Measurements from ENCODE around the gene MT1E.
"Not testable (repeated sequence)": the region's sequence is repeated elsewhere in the genome, so short reads cannot be mapped to it uniquely, and the experiment has no call there.

Gene MT1E

GRCh38 chr16:56647641-56648431 lies 22.3 kb downstream of the MT1E start:
- no peak for DNase-seq

- DNase-seq = no peak
Observed at GRCh38 chr16:56649271-56649670, 23.7 kb downstream of the MT1E start.

- DNase-seq = no peak
Observed at GRCh38 chr16:56649820-56650219, 24.2 kb downstream of the MT1E start.

DNA sequence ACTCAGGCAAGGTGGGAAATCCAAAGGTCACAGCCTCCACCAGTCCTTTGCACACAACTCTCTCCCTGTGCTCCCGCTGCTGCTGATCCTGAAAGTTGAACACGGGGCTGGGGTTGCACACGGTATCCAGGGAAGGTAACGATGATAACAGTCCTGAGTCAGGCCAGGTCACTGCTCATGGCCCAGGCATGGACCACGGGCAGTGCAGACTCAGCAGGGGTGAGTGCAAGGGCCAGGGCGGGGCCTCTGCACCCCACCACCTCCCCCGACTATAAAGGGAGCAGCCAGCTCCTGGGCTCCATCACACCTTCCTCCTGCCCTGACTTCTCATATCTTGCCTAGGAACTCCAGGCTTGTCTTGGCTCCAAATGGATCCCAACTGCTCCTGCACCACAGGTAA lies 26.0 kb downstream of the MT1E start, which contains the start of gene MT1B:
Gene MT1B, plus strand, starts transcription at position 301 of the 400 bp plus-strand sequence. Its CDS starts 68 bp downstream, at position 369.
- DNase-seq = no peak

DNA sequence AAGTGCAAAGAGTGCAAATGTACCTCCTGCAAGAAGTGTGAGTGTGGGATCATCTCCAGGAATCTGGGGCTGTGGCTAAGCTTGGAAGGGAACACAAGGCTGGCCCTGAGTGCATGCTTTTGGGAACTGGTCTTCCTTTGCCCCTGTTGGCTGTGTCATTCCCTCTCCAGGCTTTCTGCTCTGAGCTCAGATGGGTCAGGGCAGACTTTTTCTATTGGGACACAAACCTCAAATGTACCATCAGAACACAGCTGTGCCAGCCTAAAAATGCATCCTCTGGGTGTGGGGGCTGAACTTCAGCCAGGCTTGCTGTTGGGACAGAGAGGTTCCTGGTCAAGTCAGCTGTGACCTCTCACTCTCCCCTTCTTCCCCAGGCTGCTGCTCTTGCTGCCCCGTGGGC lies 27.0 kb downstream of the MT1E start:
- no peak for DNase-seq

DNA sequence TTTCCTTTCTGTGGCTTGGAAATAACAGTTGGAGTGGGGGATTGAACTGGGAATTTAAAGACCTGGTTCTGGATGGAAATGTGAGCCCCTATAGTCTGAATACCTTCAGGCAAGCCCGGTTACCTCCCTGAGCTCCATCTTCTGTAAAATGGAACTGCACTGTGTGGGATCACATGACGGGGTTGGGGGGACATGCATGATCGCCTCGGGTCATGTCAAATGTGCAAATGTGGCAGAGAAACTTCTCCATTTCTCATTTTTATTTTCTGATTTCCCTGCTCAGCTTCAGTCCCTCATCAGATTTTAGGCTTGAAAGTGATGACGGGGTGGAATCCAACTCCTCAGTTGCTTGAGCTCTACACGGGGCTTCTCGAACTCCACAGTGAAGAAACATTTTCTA lies 27.6 kb downstream of the MT1E start:
- no peak for DNase-seq

DNA sequence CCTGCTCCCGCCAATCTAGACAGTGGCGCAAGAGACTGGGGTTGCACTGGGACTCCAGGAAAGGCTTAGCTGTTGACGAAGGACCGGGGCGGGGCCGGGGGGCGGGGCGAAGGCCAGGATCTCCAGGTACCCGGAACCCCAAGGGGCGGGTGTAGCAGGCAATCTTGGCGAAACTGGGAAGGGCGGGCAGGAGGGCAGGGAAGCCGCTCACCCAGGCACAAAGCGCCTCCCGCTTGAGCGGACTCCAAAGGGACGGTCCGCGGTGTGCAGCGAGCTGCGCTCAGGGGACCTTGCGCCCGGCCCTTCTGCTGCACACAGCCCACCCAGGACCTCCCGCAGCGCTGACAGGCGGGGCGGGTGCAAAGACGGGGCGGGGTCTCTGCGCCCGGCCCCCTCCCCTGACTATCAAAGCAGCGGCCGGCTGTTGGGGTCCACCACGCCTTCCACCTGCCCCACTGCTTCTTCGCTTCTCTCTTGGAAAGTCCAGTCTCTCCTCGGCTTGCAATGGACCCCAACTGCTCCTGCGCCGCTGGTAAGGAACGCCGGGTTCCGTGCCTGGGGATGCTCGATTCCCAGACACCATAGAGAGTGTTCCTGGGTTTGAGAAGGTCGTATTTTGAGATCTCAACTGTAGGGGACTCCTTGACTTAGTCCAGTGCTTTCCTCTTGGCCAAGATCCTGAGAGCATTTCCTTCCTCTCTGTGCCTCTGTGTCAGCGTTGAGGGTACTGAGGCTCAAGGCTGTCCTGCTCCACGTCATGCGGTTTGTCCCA lies 32.2 kb downstream of the MT1E start, which contains the start of gene MT1F:
Gene MT1F, plus strand, starts transcription at position 405 of the 772 bp plus-strand sequence. Its CDS starts 100 bp downstream, at position 505.
- peak; percentile 85 for DNase-seq

GRCh38 chr16:56658327-56658875 lies 32.8 kb downstream of the MT1E start:
- DNase-seq = no peak

GRCh38 chr16:56662357-56663354 lies 37.1 kb downstream of the MT1E start:
- DNase-seq = no peak

DNA sequence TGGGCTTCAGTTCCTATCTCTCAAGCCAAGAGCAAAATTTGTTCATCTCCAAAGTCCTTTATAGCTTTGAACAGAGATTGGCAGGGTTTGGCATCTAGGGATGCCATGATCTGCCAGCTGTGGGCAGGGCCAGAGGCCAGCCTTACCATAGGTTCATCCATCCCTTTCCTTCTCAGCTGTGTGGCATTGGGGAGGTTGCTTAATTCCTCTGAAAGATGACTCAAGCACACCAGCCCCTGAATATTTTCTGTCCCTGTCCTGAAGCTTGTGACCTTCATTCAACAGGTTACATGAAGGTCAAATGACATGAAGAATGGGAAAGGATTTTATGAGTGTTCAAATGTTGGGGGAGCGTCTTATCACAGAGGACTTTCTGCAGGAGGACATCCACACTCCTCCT lies 38.9 kb downstream of the MT1E start:
- DNase-seq = no peak

GRCh38 chr16:56665286-56666261 lies 40.0 kb downstream of the MT1E start:
- DNase-seq = not testable (repeated sequence)

GRCh38 chr16:56667581-56668571 lies 42.3 kb downstream of the MT1E start, which contains the start of gene MT1G:
TSS of gene MT1G (minus strand) at chr16:56668065. CDS start at chr16:56667993, 72 bp downstream.
- peak; percentile 81 for DNase-seq

DNA sequence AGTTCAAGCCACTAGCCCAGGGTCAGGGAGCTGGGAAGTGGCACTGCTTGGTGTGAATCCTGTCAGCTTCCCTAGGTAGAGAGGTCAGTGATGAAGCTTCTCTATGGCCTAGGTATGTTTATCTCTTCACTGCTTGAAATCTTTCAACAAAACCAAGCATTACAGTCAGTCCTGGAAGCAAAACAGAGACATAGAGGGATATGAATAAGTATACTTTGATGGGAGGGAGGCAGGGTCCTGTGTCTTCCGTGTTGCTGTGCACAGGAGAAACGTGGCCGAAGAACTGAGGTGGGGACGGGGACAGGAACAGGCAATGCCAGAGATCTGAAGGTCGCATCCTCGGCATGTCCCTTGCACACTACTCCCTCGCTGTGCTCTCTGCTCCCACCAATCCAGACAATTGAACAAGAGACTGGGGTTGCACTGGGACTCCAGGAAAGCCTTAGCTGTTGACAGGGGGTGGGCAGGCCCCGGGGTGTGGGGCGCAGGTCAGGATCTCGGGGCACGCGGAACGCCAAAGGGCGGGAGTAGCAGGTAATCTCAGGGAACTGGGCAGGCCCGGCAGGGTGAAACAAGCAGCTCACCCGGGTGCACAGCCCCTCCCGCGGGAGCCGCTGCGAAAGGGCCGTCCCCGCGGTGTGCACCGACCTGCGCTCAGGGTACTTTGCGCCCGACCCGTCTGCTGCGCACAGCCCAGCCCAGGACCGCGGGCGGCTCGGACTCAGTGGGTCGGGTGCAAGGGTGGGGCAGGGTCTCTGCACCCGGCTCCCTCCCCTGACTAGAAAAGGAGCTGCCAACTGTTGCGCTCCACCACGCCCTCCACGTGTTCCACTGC lies 43.6 kb downstream of the MT1E start, which contains the start of gene MT1H:
Gene MT1H, plus strand, starts transcription at position 810 of the 835 bp plus-strand sequence. CDS start 71 bp downstream, outside the sequence.
- DNase-seq = peak; percentile 63

- DNase-seq = no peak
Observed at GRCh38 chr16:56669840-56670619, 44.4 kb downstream of the MT1E start.

DNA sequence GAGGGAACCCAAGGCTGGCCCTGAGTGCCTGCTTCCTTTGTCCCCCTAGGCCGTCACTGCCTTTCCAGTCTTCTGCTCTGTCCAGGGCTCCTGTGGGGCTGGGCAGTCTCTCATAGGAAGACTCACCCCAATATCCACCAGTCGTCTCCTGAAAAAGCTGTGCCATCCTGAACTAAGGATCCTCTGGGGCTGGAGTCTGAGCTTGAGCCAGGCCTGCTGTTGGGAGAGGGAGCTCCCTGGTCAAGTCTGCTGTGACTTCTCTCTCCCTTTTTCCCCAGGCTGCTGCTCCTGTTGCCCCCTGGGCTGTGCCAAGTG lies 45.0 kb downstream of the MT1E start:
- DNase-seq = no peak

- not testable (repeated sequence) for DNase-seq
Observed at GRCh38 chr16:56671691-56672090, 46.1 kb downstream of the MT1E start.

- DNase-seq = not testable (repeated sequence)
Observed at GRCh38 chr16:56672171-56672570, 46.6 kb downstream of the MT1E start.
